Endothelial cell of umbilical vein (primary cell): Measurements from ENCODE around the gene GDF11. TPM values are rescaled to one million over a fixed set of nuclear protein-coding genes. Genes with fewer than 3 reads are reported as not detected.

Source experiments
- BruUV-seq: library from RNA; stranded (reverse); fragments of 400-500 nt; replicated peaks from 2 replicates; lab custom pipeline; 2021; lab: Mats Ljungman, UMichigan
- CTCF ChIA-PET: fragments of 300-600, 350-600 bp; sonication (Branson Sonifier 250); formaldehyde crosslinking; loops from one replicate; lab custom pipeline; 2021; ENCODE audit warnings: antibody characterized with exemption, inconsistent platforms; lab: Charles Lee
- POLR2A ChIA-PET: fragments of 300-600, 350-600 bp; sonication (Branson Sonifier 250); formaldehyde crosslinking; loops from one replicate; lab custom pipeline; 2021; ENCODE audit warnings: antibody characterized with exemption, inconsistent platforms; lab: Charles Lee
- DNase-seq: peaks from one replicate; pipeline ENCODE4 v3.0.0-alpha.2; 2011; ENCODE audit warnings: low read depth, low spot score
- FAIRE-seq: peaks from 2 replicates; lab custom pipeline; 2011; peaks lifted over from hg19 to GRCh38; lab: Jason Lieb, UNC
- H2AFZ ChIP-seq: 2 replicates; pipeline ENCODE4 v1.6.0; 2012; ENCODE audit warnings: low read depth, low read length, control low read depth, inconsistent platforms
- H3K27ac ChIP-seq: 2 replicates; pipeline ENCODE4 v1.5.1; 2011; ENCODE audit warnings: low read depth, mild to moderate bottlenecking, control low read depth, low read length, moderate library complexity; ENCODE audit not compliant: insufficient read depth
- H3K27me3 ChIP-seq, 2 experiments: 2 replicates each; pipeline versions ENCODE4 v1.6.0 to v1.6.1; 2011; ENCODE audit warnings: low read length in 2 of 2, mixed read lengths in 1 of 2; ENCODE audit not compliant: control insufficient read depth in 2 of 2, insufficient read depth in 2 of 2
- H3K36me3 ChIP-seq, 2 experiments: 2 replicates in 1 of 2; 3 replicates in 1 of 2; pipeline ENCODE4 v1.5.1; 2011; ENCODE audit warnings: low read length in 2 of 2, mild to moderate bottlenecking in 1 of 2, moderate library complexity in 1 of 2; ENCODE audit not compliant: control insufficient read depth in 2 of 2, insufficient read depth in 2 of 2; ENCODE audit errors: extremely low read depth in 1 of 2
- H3K4me1 ChIP-seq: 3 replicates; pipeline ENCODE4 v1.5.1; 2011; ENCODE audit warnings: mild to moderate bottlenecking, low read length; ENCODE audit not compliant: control insufficient read depth, insufficient read depth; ENCODE audit errors: extremely low read depth
- H3K4me2 ChIP-seq: 2 replicates; pipeline ENCODE4 v1.6.1; 2011; ENCODE audit warnings: low read length, control low read depth, mixed read lengths; ENCODE audit not compliant: insufficient read depth
- H3K4me3 ChIP-seq, 3 experiments: fragments of 200-600 bp in 1 of 3; sonication (generic), shearing (Covaris generic) in 1 of 3; replicated peaks in 1 of 3; 2 replicates each; pipeline ENCODE4 v1.5.1; 2011 to 2016; ENCODE audit warnings: control low read depth in 3 of 3, low read length in 3 of 3, mild to moderate bottlenecking in 2 of 3, inconsistent platforms in 1 of 3, low read depth in 1 of 3, moderate library complexity in 1 of 3; ENCODE audit not compliant: insufficient read depth in 1 of 3
- H3K79me2 ChIP-seq: 2 replicates; pipeline ENCODE4 v1.6.0; 2012; ENCODE audit warnings: low read length, inconsistent platforms; ENCODE audit not compliant: control insufficient read depth, insufficient read depth
- H3K9ac ChIP-seq: replicated peaks from 2 replicates; pipeline ENCODE3; 2011; ENCODE audit warnings: low read length, control low read depth; ENCODE audit not compliant: insufficient read depth; ENCODE audit errors: extremely low read depth
- H3K9me1 ChIP-seq: replicated peaks from 3 replicates; pipeline ENCODE4 v1.6.0; 2011; ENCODE audit warnings: mild to moderate bottlenecking, low read length; ENCODE audit not compliant: control insufficient read depth, insufficient read depth; ENCODE audit errors: extremely low read depth
- H3K9me3 ChIP-seq: replicated peaks from 2 replicates; pipeline ENCODE4 v1.5.1; 2012; ENCODE audit warnings: low read length, inconsistent platforms; ENCODE audit not compliant: control insufficient read depth, insufficient read depth
- H4K20me1 ChIP-seq: replicated peaks from 2 replicates; pipeline ENCODE3; 2011; ENCODE audit warnings: mild to moderate bottlenecking, low read length; ENCODE audit not compliant: control insufficient read depth, insufficient read depth; ENCODE audit errors: extremely low read depth
- CTCF ChIP-seq, 2 donors: IDR thresholded peaks; 1 replicate in 1 of 2; 2 replicates in 1 of 2; pipeline ENCODE4 v1.5.1; 2011; ENCODE audit warnings: low read length in 2 of 2, mild to moderate bottlenecking in 2 of 2, moderate library complexity in 2 of 2, control low read depth in 1 of 2, inconsistent platforms in 1 of 2, low read depth in 1 of 2; ENCODE audit not compliant: insufficient read depth in 1 of 2; ENCODE audit errors: extremely low read depth in 1 of 2
- EZH2 ChIP-seq: IDR thresholded peaks from 2 replicates; pipeline ENCODE4 v1.6.1; 2012; ENCODE audit warnings: borderline replicate concordance, low read depth, mild to moderate bottlenecking, moderate library complexity, low read length, inconsistent platforms; ENCODE audit not compliant: severe bottlenecking
- FOS ChIP-seq: IDR thresholded peaks from 2 replicates; pipeline ENCODE4 v1.6.1; 2011; ENCODE audit warnings: mild to moderate bottlenecking, low read length, moderate library complexity, borderline replicate concordance; ENCODE audit not compliant: insufficient read depth
- GATA2 ChIP-seq: IDR thresholded peaks from 2 replicates; pipeline ENCODE4 v1.7.0; 2011; ENCODE audit warnings: low read depth, mild to moderate bottlenecking, moderate library complexity, mixed read lengths, low read length; ENCODE audit not compliant: insufficient read length, insufficient read depth
- JUN ChIP-seq: IDR thresholded peaks from 2 replicates; pipeline ENCODE4 v1.6.1; 2011; ENCODE audit warnings: borderline replicate concordance, low read depth; ENCODE audit not compliant: insufficient read length, insufficient read depth
- MYC ChIP-seq: IDR thresholded peaks from one replicate; pipeline ENCODE4 v1.6.1; 2011; ENCODE audit warnings: mild to moderate bottlenecking, low read depth, low read length
- POLR2A ChIP-seq: IDR thresholded peaks from 2 replicates; pipeline ENCODE4 v1.6.1; 2012; ENCODE audit warnings: low read depth, mild to moderate bottlenecking, control low read depth, low read length
- POLR2AphosphoS5 ChIP-seq: IDR thresholded peaks from 2 replicates; pipeline ENCODE4 v1.6.1; 2012; ENCODE audit warnings: low read depth, mild to moderate bottlenecking, control low read depth, low read length, moderate library complexity; ENCODE audit not compliant: insufficient read depth
- dilution Hi-C: fragments of 300-500 bp; cut with MboI; formaldehyde crosslinking; loops from one replicate; pipeline ENCODE4 v1.15.0; 2019; ENCODE audit warnings: low sequenced_read_pairs; ENCODE audit not compliant: extremely low pct_ligation_motif_present
- intact Hi-C: fragments of 100-400 bp; cut with micrococcal nuclease; formaldehyde crosslinking; loops from one replicate; pipeline ENCODE4 v1.10.0; 2022
- polyA plus RNA-seq, 4 experiments: library from polyadenylated mRNA; depleted of rRNA in 3 of 4; stranded (reverse) in 3 of 4; unstranded in 1 of 4; fragments of >200 nt; gene quantifications; 2 replicates each; pipeline versions ENCODE4 v1.2.1 to v1.2.3, GENCODE V29; 2011 to 2012; ENCODE audit warnings: missing spikeins in 1 of 4
- total RNA-seq: library from RNA; stranded (reverse); gene quantifications from 2 replicates; pipeline ENCODE4 v1.2.3, GENCODE V29; 2021
- TF ChIP-seq, protein P1 (sequence below): IDR thresholded peaks from 2 replicates; pipeline ENCODE4 v1.6.1; 2011; ENCODE audit not compliant: insufficient read depth, insufficient read length

GDF11 gene
- total and polyA plus RNA-seq, 2 donors (not counting 3 experiments of a cell fraction or from before 2014, with no cell fraction given), result 10.0 to 18.7 TPM

DNA sequence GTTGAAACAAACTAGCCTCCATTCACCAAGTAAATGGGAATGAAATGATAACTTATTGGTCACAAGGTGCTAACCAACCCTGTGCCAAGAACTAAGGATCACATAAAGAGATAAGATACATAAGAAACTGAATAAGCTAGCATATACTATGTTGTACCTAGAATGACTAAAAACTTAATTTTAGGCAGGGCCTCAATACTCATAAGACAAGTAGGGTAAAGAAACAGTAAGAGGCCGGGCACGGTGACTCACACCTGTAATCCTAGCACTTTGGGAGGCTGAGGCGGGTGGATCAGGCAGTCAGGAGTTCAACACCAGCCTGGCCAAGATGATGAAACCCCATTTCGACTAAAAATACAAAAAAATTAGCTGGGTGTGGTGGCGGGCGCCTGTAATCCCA is 17.7 kb downstream of the GDF11 start:
- FAIRE-seq (no peak), DNase-seq (no peak)
- Histone ChIP-seq H3K36me3 (peaks cover 16 to 18% of the 10 kb centered on the region in 2 experiments), H3K9ac (no peak overlapping the region), H3K9me1 (no peaks in the 10 kb centered on the region), H3K4me2 (no peak overlapping the region), H4K20me1 (no peaks in the 10 kb centered on the region), H3K4me1 (no peaks in the 10 kb centered on the region), H3K9me3 (no peaks in the 10 kb centered on the region), H3K27me3 (no peaks in the 10 kb centered on the region), H3K79me2 (peaks cover under 1% of the 10 kb centered on the region), H3K27ac (no peak overlapping the region), H2AFZ (no peak overlapping the region), H3K4me3 (no peak overlapping the region)
- dilution Hi-C loops, result no loop called here
- TF ChIP-seq MYC (no peak), JUN (no peak), POLR2A (no peak), CTCF (IDR thresholded peaks at IDR 0.05; ENCODE audit: extremely low read depth in 1 of 2, insufficient read depth in 1 of 2, low read depth in 1 of 2, low read length in 2 of 2) (no peak), FOS (no peak), EZH2 (no peak), GATA2 (no peak), POLR2AphosphoS5 (no peak)
- TF ChIP-seq, protein P1, sequence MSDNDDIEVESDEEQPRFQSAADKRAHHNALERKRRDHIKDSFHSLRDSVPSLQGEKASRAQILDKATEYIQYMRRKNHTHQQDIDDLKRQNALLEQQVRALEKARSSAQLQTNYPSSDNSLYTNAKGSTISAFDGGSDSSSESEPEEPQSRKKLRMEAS, result no peak
- intact Hi-C loops, result no loop called here
- POLR2A ChIA-PET, result interaction anchor here (0.6 kb wide), 1 partner anchor 10 kb away, joined by 3 read pairs; no protein-coding TSS in a partner anchor
- CTCF ChIA-PET, result interaction anchor here (1.4 to 1.6 kb wide), 2 partner anchors 14 to 16 kb away, joined by 3 read pairs; no protein-coding TSS in a partner anchor
- no TSS peak for BruUV-seq
